ENCODE data around the gene NUCB1. TPM values are rescaled to one million over a fixed set of nuclear protein-coding genes. Genes with fewer than 3 reads are reported as not detected.

The NUCB1 gene
- total and polyA plus RNA-seq, 9 of the 15 experiments (the other 6 are each of a cell fraction or from before 2014, with no cell fraction given): 3.1 to 153 (median 71.7) TPM

DNA sequence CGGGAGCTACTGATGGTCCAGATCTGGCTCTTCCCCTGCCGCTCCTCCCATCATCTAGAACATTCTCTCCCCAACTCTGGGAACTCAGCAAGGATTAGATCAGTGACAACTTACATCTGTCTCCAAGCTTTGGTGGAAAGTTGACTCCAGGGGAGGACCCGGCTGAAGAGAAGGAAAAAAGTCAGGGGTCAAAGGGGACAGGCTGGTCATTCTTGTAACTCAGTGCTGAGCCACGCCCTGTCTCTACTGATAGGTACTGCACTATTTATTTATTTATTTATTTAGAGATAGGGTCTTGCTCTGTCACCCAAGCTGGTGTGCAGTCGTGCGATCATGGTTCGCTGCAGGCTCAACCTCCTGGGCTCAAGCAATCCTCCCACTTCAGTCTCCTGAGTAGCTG is 46.0 kb upstream of the NUCB1 start (continued):
- no peak for TF ChIP-seq ZNF318 (IDR thresholded peaks at IDR 0.05; ENCODE audit: borderline replicate concordance in 1 of 2, low read depth in 1 of 2)
- TF ChIP-seq ARID1B (IDR thresholded peaks at IDR 0.05): peak; percentile 39
- TF ChIP-seq ZNF347 (CRISPR knock-in tag; IDR thresholded peaks at IDR 0.05; ENCODE audit: low read depth): no peak
- no peak for TF ChIP-seq PCBP2 (IDR thresholded peaks at IDR 0.05; ENCODE audit: low read depth, low read length, poor library complexity, severe bottlenecking)
- peak; percentile 50 for TF ChIP-seq DPF2 (IDR thresholded peaks at IDR 0.05)
- peak; percentile 80 for TF ChIP-seq NR2C1 (IDR thresholded peaks at IDR 0.05)
- peak; percentile 87 for TF ChIP-seq NR2C1 (tag; IDR thresholded peaks at IDR 0.05)
- TF ChIP-seq, protein P1, sequence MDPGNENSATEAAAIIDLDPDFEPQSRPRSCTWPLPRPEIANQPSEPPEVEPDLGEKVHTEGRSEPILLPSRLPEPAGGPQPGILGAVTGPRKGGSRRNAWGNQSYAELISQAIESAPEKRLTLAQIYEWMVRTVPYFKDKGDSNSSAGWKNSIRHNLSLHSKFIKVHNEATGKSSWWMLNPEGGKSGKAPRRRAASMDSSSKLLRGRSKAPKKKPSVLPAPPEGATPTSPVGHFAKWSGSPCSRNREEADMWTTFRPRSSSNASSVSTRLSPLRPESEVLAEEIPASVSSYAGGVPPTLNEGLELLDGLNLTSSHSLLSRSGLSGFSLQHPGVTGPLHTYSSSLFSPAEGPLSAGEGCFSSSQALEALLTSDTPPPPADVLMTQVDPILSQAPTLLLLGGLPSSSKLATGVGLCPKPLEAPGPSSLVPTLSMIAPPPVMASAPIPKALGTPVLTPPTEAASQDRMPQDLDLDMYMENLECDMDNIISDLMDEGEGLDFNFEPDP (CRISPR knock-in tag; IDR thresholded peaks at IDR 0.05): no peak
- TF ChIP-seq ZNF583 (CRISPR knock-in tag; IDR thresholded peaks at IDR 0.05): no peak
- TF ChIP-seq ZNF639 (CRISPR knock-in tag; conservative IDR thresholded peaks at IDR 0.05 in 1 of 2, IDR thresholded peaks at IDR 0.05 in 1 of 2): no peak
- TF ChIP-seq ZBTB1 (CRISPR knock-in tag; IDR thresholded peaks at IDR 0.05; ENCODE audit: borderline replicate concordance, low read depth): no peak
- no peak for TF ChIP-seq ZNF175 (CRISPR knock-in tag; IDR thresholded peaks at IDR 0.05; ENCODE audit: low read depth)
- TF ChIP-seq ZBTB33 (CRISPR knock-in tag; IDR thresholded peaks at IDR 0.05): 0 out of 2 replicates have a peak, but pooled peaks have one; percentile 15
- TF ChIP-seq ZNF239 (CRISPR knock-in tag; IDR thresholded peaks at IDR 0.05): no peak
- no peak for TF ChIP-seq CAMTA2 (CRISPR knock-in tag; conservative IDR thresholded peaks at IDR 0.05)
- TF ChIP-seq ZNF76 (CRISPR knock-in tag; IDR thresholded peaks at IDR 0.05; ENCODE audit: borderline replicate concordance): no peak
